Prostate gland (tissue), 2 donors: Measurements from ENCODE around the gene FRG1. TPM values are rescaled to one million over a fixed set of nuclear protein-coding genes. Genes with fewer than 3 reads are reported as not detected.
"Not testable (repeated sequence)": the region's sequence is repeated elsewhere in the genome, so short reads cannot be mapped to it uniquely, and the experiment has no call there.

Source experiments
- DNase-seq: peaks from one replicate; pipeline ENCODE4 v3.0.0-alpha.2; 2019; ENCODE audit warnings: low spot score
- H3K27ac ChIP-seq, 2 donors: fragments of 200-600 bp; sonication (generic); 2 replicates each; pipeline ENCODE4 v1.5.1; 2017 to 2019
- H3K27me3 ChIP-seq: fragments of 200-600 bp; sonication (generic); replicated peaks from 2 replicates; pipeline ENCODE4 v1.5.1; 2019; ENCODE audit not compliant: insufficient read depth
- H3K36me3 ChIP-seq, 2 donors: fragments of 200-600 bp; sonication (generic); 1 replicate in 1 of 2; 2 replicates in 1 of 2; pipeline versions ENCODE4 v1.5.1 to v1.8.1; 2017 to 2019
- H3K4me1 ChIP-seq: fragments of 200-600 bp; sonication (generic); replicated peaks from 2 replicates; pipeline ENCODE4 v1.5.1; 2019
- H3K4me3 ChIP-seq, 2 donors: fragments of 200-600 bp; sonication (generic); 2 replicates each; pipeline ENCODE4 v1.5.1; 2017 to 2019
- H3K9me3 ChIP-seq: fragments of 200-600 bp; sonication (generic); 2 replicates; pipeline ENCODE4 v1.5.1; 2017
- POLR2A ChIP-seq: fragments of 450-650 bp; IDR thresholded peaks from one replicate; pipeline ENCODE4 v1.6.1; 2016; ENCODE audit warnings: antibody characterized with exemption, mild to moderate bottlenecking
- POLR2AphosphoS5 ChIP-seq: sonication (generic); formaldehyde crosslinking; IDR thresholded peaks from one replicate; pipeline ENCODE4 v1.6.1; 2017; ENCODE audit warnings: antibody characterized with exemption
- WGBS: methylation state at CpG from one replicate; pipeline ENCODE4 v1.1.5; 2018; 5-methylcytosine and 5-hydroxymethylcytosine counted together
- intact Hi-C: fragments of 100-400 bp; cut with DNase I; formaldehyde crosslinking; loops from one replicate; pipeline ENCODE4 v1.14.2; 2022
- total RNA-seq, 2 donors: library from RNA; depleted of rRNA; stranded (reverse); fragments of >200 nt; gene quantifications; one replicate each; pipeline ENCODE4 v1.1.0, GENCODE V29; 2016
- TF ChIP-seq, protein P1 (sequence below), 4 experiments: fragments of 200-600 bp in 2 of 4; fragments of 450-650 bp in 2 of 4; sonication (generic) in 2 of 4; IDR thresholded peaks; 1 replicate in 3 of 4; 2 replicates in 1 of 4; pipeline ENCODE4 v1.5.1; 2016 to 2019; ENCODE audit warnings: antibody characterized with exemption in 4 of 4, mild to moderate bottlenecking in 2 of 4, moderate library complexity in 2 of 4

The FRG1 gene
- total RNA-seq = 10 to 100 TPM; 28.2 to 53.4 TPM

DNA sequence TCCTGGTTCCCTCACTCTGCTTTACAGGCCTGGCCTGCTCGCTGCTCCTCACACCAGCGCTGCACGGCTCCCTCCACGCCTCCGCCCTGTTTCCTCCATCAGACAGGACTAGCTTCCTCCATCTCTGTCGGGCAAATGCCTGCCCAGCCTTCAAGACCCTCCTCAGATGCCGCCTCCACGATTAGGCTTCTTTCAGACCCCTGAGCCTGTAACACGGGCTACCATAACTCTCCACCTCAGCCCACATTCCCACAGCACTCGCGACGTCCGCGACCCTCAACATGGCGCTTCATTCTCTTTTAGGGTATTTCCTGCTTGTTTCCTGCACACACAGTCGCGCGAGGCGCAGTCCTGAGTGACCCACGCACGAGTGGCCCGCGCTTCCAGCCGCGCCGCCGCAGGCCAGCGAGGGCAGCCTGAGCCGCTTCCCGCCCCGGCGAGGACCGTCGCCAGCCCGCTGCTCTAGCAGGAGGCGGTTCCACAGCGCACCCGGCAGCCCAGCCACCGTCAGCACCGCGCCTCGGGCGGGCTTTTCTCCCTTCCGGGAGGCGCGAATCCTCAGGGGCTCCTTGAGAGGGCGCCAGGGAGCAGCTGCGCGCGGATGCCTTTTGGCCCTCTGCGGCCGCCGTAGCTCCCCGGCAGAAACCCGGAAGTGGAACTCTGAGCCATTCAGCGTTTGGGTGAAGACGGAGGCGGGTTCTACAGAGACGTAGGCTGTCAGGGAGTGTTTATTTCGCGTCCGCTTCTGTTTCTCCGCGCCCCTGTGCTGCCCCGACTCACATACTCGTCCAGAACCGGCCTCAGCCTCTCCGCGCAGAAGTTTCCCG is at the start of gene FRG1:
FRG1 (plus strand) TSS at position 695 of the 827 bp plus-strand sequence. CDS start 138 bp downstream, outside the sequence.
- no peaks in the 10 kb centered on the region for H3K27me3 ChIP-seq
- peak within 1 kb of the TSS; percentile 77 to 83 for H3K27ac ChIP-seq
- no peaks in the 10 kb centered on the region for H3K4me1 ChIP-seq
- H3K36me3 ChIP-seq = no peaks in the 10 kb centered on the region
- H3K4me3 ChIP-seq = peak within 1 kb of the TSS; percentile 70 to 90
- DNase-seq = peak; percentile 91
- H3K9me3 ChIP-seq = no peaks in the 10 kb centered on the region
- TF ChIP-seq, protein P1, sequence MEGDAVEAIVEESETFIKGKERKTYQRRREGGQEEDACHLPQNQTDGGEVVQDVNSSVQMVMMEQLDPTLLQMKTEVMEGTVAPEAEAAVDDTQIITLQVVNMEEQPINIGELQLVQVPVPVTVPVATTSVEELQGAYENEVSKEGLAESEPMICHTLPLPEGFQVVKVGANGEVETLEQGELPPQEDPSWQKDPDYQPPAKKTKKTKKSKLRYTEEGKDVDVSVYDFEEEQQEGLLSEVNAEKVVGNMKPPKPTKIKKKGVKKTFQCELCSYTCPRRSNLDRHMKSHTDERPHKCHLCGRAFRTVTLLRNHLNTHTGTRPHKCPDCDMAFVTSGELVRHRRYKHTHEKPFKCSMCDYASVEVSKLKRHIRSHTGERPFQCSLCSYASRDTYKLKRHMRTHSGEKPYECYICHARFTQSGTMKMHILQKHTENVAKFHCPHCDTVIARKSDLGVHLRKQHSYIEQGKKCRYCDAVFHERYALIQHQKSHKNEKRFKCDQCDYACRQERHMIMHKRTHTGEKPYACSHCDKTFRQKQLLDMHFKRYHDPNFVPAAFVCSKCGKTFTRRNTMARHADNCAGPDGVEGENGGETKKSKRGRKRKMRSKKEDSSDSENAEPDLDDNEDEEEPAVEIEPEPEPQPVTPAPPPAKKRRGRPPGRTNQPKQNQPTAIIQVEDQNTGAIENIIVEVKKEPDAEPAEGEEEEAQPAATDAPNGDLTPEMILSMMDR (IDR thresholded peaks at IDR 0.05) = peak; percentile 85 to 98 (median 93)
- TF ChIP-seq POLR2A (peak; percentile 64), POLR2AphosphoS5 (peak; percentile 98)
- intact Hi-C loops = no loop called here
- 5% methylated on average over 69 of the region's 70 CpGs for WGBS

DNA sequence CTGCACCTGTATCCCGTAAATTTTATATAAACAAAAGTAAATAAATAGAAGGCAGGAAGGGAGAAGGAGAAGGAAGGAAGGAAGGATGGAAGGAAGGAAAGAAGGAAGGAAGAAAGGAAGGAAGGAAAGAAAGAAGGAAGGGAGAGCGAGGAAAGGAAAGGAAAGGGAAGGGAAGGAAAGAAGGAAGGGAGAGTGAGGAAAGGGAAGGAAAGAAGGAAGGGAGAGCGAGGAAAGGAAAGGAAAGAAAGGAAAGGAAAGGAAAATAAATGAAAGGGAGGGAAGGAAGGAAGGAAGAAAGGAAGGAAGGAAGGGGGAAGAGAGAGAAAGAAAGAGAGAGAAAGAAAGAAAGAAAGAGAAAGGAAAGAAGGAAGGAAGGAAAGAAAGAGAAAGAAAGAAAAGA is 43.0 kb upstream of the FRG1 start:
- Histone ChIP-seq H3K27me3 (no peaks in the 10 kb centered on the region), H3K4me1 (no peaks in the 10 kb centered on the region), H3K36me3 (no peaks in the 10 kb centered on the region), H3K27ac (no peak overlapping the region), H3K9me3 (no peaks in the 10 kb centered on the region), H3K4me3 (no peak overlapping the region)
- DNase-seq = no peak
- 91% methylated on average over 3 of the region's 3 CpGs for WGBS
- intact Hi-C loops = no loop called here
- TF ChIP-seq POLR2AphosphoS5 (no peak), POLR2A (no peak)
- TF ChIP-seq, protein P1 (IDR thresholded peaks at IDR 0.05) = no peak

DNA sequence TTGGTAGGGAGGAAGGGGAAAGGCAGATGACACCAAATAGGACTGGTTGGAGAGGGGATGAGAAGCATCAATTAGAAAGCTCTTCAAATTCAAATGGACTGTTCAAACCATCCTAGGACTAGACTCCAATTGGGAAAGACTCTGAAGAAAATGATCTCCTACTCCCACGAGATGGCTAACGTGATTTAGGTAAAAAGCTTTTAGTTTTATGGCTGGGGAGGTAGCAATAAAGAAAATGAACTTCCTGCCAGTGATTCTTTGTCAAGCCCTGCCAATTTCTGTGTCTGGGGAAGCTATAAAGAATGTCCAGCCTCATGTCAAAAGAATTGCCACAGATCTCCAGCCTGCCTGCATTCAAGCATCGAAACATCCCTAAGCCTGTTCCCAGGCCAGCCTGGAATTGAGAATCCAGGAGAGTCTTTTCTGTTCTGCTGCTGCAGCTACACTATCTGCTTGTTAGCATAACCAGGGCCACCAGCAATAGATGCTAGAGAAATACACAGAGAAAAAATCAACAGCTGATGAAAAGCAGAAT is 41.1 kb upstream of the FRG1 start:
- intact Hi-C loops, H3K36me3 ChIP-seq, H3K4me3 ChIP-seq, H3K27me3 ChIP-seq, H3K9me3 ChIP-seq, H3K27ac ChIP-seq, DNase-seq, H3K4me1 ChIP-seq: not testable (repeated sequence)
- WGBS = 20% methylated on average over 3 of the region's 3 CpGs

DNA sequence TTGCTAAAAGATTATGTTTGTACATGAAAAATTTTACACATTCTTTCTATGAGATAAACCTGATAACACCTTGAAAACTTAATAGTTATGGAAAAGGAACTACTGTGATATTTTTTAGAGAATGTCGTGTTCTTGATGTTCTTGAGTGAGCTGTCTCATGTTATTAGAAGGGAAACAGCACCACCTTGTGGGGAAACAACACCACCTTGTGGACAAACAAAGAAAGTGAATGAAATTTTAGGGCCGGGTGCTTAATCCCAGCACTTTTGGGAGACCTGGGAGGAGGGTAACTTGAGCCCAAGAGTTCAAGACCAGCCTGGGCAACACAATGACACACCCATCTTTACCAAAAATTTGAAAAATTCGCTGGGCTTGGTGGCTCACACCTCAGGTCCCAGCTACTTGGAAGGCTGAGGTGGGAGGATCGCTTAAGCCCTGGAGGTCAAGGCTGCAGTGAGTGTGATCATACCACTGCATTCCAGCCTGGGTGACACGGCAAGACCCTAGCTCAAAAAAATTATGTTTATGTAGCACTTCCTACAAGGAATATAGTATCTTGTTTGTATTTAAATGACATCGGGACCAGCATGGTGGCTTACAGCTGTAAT is 36.1 kb upstream of the FRG1 start:
- H3K27ac ChIP-seq, H3K4me1 ChIP-seq, intact Hi-C loops, H3K4me3 ChIP-seq, H3K27me3 ChIP-seq, H3K36me3 ChIP-seq, H3K9me3 ChIP-seq: not testable (repeated sequence)
- TF ChIP-seq, protein P1 (IDR thresholded peaks at IDR 0.05) = peak in 3 of 4 experiments; percentile 57 to 66 (median 61)
- 41% methylated on average over 6 of the region's 6 CpGs for WGBS
- DNase-seq = peak; percentile 20

DNA sequence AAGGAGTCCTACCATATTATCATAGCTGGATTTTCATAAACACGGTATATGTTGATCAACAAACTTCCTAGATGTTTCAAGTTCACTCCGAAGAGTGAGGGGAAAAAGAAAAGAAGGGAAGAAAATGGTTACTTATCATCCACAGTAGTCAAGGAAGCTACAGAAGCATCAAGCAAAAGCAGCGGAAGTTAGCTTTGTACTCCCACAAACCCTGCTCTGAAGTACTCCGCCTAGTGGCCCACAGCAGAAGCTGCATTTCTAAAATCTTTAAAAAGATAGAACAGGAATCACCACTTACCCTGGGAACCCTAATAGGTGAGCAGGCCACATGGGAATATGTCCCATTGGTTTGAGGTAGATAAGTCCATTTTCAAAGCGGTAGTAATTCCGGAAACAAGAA is 28.5 kb upstream of the FRG1 start:
- Histone ChIP-seq H3K27ac (no peak overlapping the region), H3K4me3 (no peak overlapping the region), H3K27me3 (no peaks in the 10 kb centered on the region), H3K9me3 (no peaks in the 10 kb centered on the region), H3K4me1 (no peaks in the 10 kb centered on the region), H3K36me3 (no peaks in the 10 kb centered on the region)
- 63% methylated on average over 6 of the region's 6 CpGs for WGBS
- intact Hi-C loops = no loop called here
- no peak for DNase-seq
- TF ChIP-seq POLR2AphosphoS5 (no peak), POLR2A (no peak)
- TF ChIP-seq, protein P1 (IDR thresholded peaks at IDR 0.05) = no peak
